Progenitor cell of endocrine pancreas (in vitro differentiated cells): ENCODE data around the gene NVL. TPM values are rescaled to one million over a fixed set of nuclear protein-coding genes. Genes with fewer than 3 reads are reported as not detected.

ENCODE experiments used
- DNase-seq: peaks from one replicate; pipeline ENCODE4 v3.0.0; 2021; ENCODE audit warnings: low spot score; ENCODE audit not compliant: unreplicated experiment
- H3K27ac Mint-ChIP-seq: 2 replicates; pipeline ENCODE4 v1.8.0; 2021; ENCODE audit warnings: mild to moderate bottlenecking, moderate library complexity, mixed read lengths
- H3K27me3 Mint-ChIP-seq: 2 replicates; pipeline ENCODE4 v1.8.0; 2021; ENCODE audit warnings: mixed read lengths
- H3K36me3 Mint-ChIP-seq: 2 replicates; pipeline ENCODE4 v1.8.0; 2022; ENCODE audit warnings: mixed read lengths; ENCODE audit not compliant: insufficient read depth
- H3K4me1 Mint-ChIP-seq: 2 replicates; pipeline ENCODE4 v1.8.0; 2021; ENCODE audit warnings: low read depth, mixed read lengths
- H3K4me3 Mint-ChIP-seq: 2 replicates; pipeline ENCODE4 v1.8.0; 2021; ENCODE audit warnings: low read depth, mild to moderate bottlenecking, moderate library complexity, mixed read lengths
- H3K9me3 Mint-ChIP-seq: 2 replicates; pipeline ENCODE4 v1.8.0; 2021; ENCODE audit warnings: low read depth, mixed read lengths
- total RNA-seq: library from RNA; stranded (reverse); gene quantifications from 2 replicates; pipeline ENCODE4 v1.2.1, GENCODE V29; 2021
- TF ChIP-seq, protein P1 (sequence below): fragments of 200-600 bp; sonication (generic); IDR thresholded peaks from one replicate; pipeline ENCODE4 v1.5.0; 2021; ENCODE audit warnings: antibody characterized with exemption, mild to moderate bottlenecking; ENCODE audit not compliant: unreplicated experiment

Gene NVL
- total RNA-seq, 1 donor from 2014 or later, result 52.5 TPM

DNA sequence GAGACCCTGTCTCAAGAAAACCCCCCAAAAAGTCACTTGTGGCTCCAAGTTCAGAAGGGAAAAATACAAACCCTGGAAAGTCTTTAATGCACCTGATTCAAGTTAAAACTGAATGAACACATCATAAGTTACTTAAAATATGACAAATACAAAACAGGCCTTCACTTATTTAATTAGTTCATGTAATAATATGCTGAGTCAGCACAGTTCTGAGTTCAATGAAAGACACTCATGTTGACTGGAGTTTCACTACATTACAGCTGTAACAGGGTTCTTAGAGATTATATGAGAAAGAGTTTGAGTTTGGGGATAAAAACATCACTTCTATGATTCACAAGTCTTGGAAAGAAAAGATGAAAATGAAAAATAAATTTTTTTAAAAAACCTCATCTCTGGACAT lies 96.0 kb downstream of the NVL start:
- Mint-ChIP-seq H3K27ac (no peak overlapping the region), H3K9me3 (no peaks in the 10 kb centered on the region), H3K27me3 (no peaks in the 10 kb centered on the region), H3K4me3 (no peak overlapping the region), H3K36me3 (peaks cover 21% of the 10 kb centered on the region), H3K4me1 (peaks cover 3% of the 10 kb centered on the region)
- TF ChIP-seq, protein P1, sequence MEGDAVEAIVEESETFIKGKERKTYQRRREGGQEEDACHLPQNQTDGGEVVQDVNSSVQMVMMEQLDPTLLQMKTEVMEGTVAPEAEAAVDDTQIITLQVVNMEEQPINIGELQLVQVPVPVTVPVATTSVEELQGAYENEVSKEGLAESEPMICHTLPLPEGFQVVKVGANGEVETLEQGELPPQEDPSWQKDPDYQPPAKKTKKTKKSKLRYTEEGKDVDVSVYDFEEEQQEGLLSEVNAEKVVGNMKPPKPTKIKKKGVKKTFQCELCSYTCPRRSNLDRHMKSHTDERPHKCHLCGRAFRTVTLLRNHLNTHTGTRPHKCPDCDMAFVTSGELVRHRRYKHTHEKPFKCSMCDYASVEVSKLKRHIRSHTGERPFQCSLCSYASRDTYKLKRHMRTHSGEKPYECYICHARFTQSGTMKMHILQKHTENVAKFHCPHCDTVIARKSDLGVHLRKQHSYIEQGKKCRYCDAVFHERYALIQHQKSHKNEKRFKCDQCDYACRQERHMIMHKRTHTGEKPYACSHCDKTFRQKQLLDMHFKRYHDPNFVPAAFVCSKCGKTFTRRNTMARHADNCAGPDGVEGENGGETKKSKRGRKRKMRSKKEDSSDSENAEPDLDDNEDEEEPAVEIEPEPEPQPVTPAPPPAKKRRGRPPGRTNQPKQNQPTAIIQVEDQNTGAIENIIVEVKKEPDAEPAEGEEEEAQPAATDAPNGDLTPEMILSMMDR, result no peak
- no peak for DNase-seq

DNA sequence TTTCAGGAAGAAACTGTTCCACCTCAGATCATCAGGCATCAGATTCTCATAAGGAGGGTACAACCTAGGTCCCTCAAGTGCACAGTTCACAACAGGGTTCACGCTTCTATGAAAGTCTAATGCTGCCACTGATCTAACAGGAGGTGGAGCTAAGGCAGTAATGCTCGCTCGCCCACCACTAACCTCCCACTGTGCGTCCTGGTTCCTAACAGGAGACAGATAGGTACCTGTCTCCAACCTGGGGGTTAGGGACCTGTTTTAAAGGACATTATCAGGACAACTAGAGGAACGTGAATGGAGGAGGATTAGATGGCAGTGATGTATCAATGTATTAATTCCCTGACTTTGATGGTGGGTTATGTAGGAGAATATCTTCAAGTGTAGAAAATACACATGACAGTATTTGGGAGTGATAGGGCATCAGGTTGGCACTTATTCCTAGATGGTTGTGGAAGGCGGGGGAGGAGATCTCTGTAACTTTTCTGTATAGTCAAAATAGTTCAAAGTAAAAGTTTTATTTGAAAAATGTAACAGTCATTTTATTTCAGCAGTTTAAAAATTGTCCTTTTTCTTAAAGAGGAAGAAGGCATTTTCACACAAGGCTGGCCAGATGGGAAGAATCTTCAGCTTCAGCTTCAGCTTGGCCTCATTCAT lies 103.0 kb downstream of the NVL start:
- TF ChIP-seq, protein P1, result no peak
- H3K9me3 Mint-ChIP-seq, result no peaks in the 10 kb centered on the region
- H3K27me3 Mint-ChIP-seq, result no peaks in the 10 kb centered on the region
- no peak overlapping the region for H3K4me3 Mint-ChIP-seq
- peaks cover 9% of the 10 kb centered on the region for H3K4me1 Mint-ChIP-seq
- H3K27ac Mint-ChIP-seq, result no peak overlapping the region
- H3K36me3 Mint-ChIP-seq, result peaks cover 17% of the 10 kb centered on the region
- DNase-seq, result no peak

DNA sequence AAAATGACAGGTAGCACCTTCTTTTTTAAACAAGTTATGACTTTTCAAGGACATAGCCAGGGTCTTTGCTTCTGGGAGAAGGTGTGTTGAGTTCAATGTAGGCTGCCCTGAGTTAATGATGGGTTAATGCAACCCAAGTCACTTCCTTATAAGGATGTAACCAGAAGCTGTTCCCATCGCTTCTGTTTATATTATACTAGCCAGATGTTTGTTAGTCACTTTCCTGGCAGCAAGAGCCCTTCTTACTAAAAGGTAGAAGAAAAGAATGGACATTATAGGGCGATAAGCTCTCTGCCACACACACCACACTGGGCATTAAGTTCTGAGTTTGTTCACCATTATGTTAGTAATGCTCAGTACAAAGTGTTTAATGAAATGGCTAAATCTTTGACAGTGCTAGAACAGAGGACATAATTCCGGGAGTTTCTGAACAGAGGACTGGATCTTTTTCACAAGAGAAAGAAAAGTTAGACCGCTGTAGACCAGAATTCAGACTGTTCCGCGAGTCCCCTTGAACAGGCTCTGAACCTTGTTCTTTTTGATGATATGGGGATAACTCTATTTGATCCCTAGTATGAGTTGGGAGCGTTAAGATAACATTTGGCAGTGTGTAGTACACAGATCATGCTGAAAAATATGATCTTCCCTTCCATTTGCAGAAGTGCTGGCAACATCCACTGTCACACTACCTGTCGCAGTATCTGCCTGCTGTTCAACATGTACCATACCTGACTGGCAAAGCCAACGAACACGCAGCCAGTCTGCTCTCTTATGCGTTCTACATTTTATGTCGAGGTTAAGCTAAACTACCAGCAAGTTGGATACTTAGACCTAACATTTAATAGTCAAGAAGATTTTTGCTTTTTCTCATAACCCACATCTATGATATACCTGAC lies 105.9 kb downstream of the NVL start:
- no peak overlapping the region for H3K4me3 Mint-ChIP-seq
- peak overlapping the region; percentile 47 for H3K27ac Mint-ChIP-seq
- H3K4me1 Mint-ChIP-seq, result peaks cover 16% of the 10 kb centered on the region
- H3K36me3 Mint-ChIP-seq, result peaks cover 4% of the 10 kb centered on the region
- no peaks in the 10 kb centered on the region for H3K9me3 Mint-ChIP-seq
- H3K27me3 Mint-ChIP-seq, result no peaks in the 10 kb centered on the region
- no peak for DNase-seq
- TF ChIP-seq, protein P1, result no peak

DNA sequence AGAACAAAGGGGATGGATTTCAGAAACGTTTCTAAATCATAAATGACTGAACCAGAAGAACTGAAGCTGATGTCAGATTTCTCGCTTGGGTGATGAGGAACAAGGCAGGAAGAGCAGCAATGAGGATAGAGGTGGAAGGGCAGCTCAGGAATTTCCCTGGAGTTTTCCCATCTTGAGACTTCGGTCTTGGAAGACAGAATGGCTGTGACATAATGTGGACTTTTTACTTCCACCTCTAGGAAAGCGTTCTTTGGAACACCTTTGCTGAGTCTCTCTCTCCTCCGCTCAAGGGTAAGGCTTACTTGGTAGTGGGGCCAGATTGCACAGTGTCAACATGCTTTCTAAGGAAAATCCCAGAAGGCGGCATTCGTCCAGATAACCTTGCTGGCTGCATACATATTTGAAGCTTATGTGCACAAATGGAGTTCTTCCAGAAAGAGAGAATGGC lies 110.3 kb downstream of the NVL start:
- Mint-ChIP-seq H3K27me3 (no peaks in the 10 kb centered on the region), H3K36me3 (no peaks in the 10 kb centered on the region), H3K9me3 (no peaks in the 10 kb centered on the region), H3K27ac (no peak overlapping the region), H3K4me1 (peaks cover 20% of the 10 kb centered on the region), H3K4me3 (no peak overlapping the region)
- TF ChIP-seq, protein P1, result no peak
- no peak for DNase-seq

DNA sequence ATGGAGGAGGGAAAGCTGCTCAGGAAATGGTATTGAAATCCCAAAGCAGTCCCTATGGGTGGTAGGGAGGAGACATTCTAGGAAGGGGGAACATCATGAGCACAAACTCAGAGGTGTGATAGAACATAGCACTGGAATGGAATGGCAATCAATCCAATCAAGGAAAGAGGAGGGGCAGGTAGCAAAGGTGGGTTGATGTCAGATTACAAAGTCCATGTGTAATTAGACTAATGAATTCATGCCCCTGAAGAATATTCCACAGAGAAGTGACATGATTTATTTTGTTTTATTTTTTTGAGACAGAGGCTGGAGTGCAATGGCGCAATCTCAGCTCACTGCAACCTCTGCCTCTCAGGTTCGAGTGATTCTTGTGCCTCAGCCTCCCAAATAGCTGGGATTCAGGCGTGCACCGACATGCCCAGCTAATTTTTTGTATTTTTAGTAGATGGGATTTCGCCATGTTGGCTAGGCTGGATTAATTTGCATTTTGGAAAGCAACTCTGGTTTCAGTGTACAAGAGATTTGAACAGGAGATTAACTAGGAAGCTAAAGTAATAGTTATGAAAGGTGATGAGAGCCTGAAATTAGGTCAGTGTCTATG lies 110.9 kb downstream of the NVL start:
- Mint-ChIP-seq H3K27me3 (no peaks in the 10 kb centered on the region), H3K9me3 (no peaks in the 10 kb centered on the region), H3K4me1 (peaks cover 19% of the 10 kb centered on the region), H3K4me3 (no peak overlapping the region), H3K36me3 (no peaks in the 10 kb centered on the region), H3K27ac (no peak overlapping the region)
- DNase-seq, result no peak
- TF ChIP-seq, protein P1, result no peak
